Measurements from ENCODE around the gene CCDC74A.
"Not testable (repeated sequence)": the region's sequence is repeated elsewhere in the genome, so short reads cannot be mapped to it uniquely, and the experiment has no call there.

Gene CCDC74A

GRCh38 chr2:131527131-131528001, at the start of gene CCDC74A:
Gene CCDC74A, plus strand, starts transcription at chr2:131527888. Its CDS starts 83 bp downstream, at chr2:131527971.
- DNase-seq (ENCODE audit: low spot score) = not testable (repeated sequence)

- not testable (repeated sequence) for DNase-seq (ENCODE audit: low spot score)
These were observed 49.4 kb upstream of the CCDC74A start for GRCh38 chr2:131478074-131478849.

GRCh38 chr2:131478850-131479461, 48.7 kb upstream of the CCDC74A start:
- DNase-seq (ENCODE audit: low spot score) = not testable (repeated sequence)

GRCh38 chr2:131480351-131480750, 47.3 kb upstream of the CCDC74A start:
- DNase-seq (ENCODE audit: low spot score) = not testable (repeated sequence)

GRCh38 chr2:131482506-131483155, 45.1 kb upstream of the CCDC74A start:
- not testable (repeated sequence) for DNase-seq (ENCODE audit: low spot score)

- not testable (repeated sequence) for DNase-seq (ENCODE audit: low spot score)
These were observed 43.5 kb upstream of the CCDC74A start for GRCh38 chr2:131483981-131484820.

- DNase-seq (ENCODE audit: low spot score) = not testable (repeated sequence)
These were observed 42.7 kb upstream of the CCDC74A start for GRCh38 chr2:131484906-131485460.

- not testable (repeated sequence) for DNase-seq (ENCODE audit: low spot score)
These were observed 41.3 kb upstream of the CCDC74A start for GRCh38 chr2:131486201-131486902.

GRCh38 chr2:131488306-131489205, 39.1 kb upstream of the CCDC74A start:
- DNase-seq (ENCODE audit: low spot score) = no peak

- DNase-seq (ENCODE audit: low spot score) = not testable (repeated sequence)
These were observed 36.8 kb upstream of the CCDC74A start for GRCh38 chr2:131490616-131491468.

- DNase-seq (ENCODE audit: low spot score) = not testable (repeated sequence)
These were observed 36.2 kb upstream of the CCDC74A start for GRCh38 chr2:131491469-131491836.

- not testable (repeated sequence) for DNase-seq (ENCODE audit: low spot score)
These were observed 35.7 kb upstream of the CCDC74A start, which contains the start of gene MZT2A for GRCh38 chr2:131492015-131492417. Gene MZT2A, minus strand, starts transcription at chr2:131492397. Its CDS starts 21 bp downstream, at chr2:131492376.

GRCh38 chr2:131492418-131493198, 35.1 kb upstream of the CCDC74A start:
- DNase-seq (ENCODE audit: low spot score) = peak; percentile 100

GRCh38 chr2:131493199-131493968, 34.3 kb upstream of the CCDC74A start:
- DNase-seq (ENCODE audit: low spot score) = no peak

GRCh38 chr2:131495506-131495905, 32.2 kb upstream of the CCDC74A start:
- DNase-seq (ENCODE audit: low spot score) = not testable (repeated sequence)

- not testable (repeated sequence) for DNase-seq (ENCODE audit: low spot score)
These were observed 29.2 kb upstream of the CCDC74A start for GRCh38 chr2:131498321-131498973.
